K562 (cell line): ENCODE measurements around the gene VSNL1. TPM values are rescaled to one million over a fixed set of nuclear protein-coding genes. Genes with fewer than 3 reads are reported as not detected.
"Not testable (repeated sequence)": the region's sequence is repeated elsewhere in the genome, so short reads cannot be mapped to it uniquely, and the experiment has no call there.

Source experiments
- ATAC-seq: fragments of 200-7000 bp; cut with Tn5 transposase; 3 replicates; pipeline ENCODE4 v1.9.1; 2020; ENCODE audit warnings: moderate library complexity
- BruUV-seq: library from RNA; stranded (reverse); fragments of 400-500 nt; replicated peaks from 2 replicates; lab custom pipeline; 2021; lab: Mats Ljungman, UMichigan
- CTCF ChIA-PET: fragments of 300-600 bp; formaldehyde crosslinking; extraction: SDS; loops from one replicate; lab custom pipeline; 2021; ENCODE audit warnings: low intra/inter-chr PET ratio; lab: Yijun Ruan, JAX
- POLR2A ChIA-PET: fragments of 300-600, 350-650 bp; sonication (Branson Sonifier 250); formaldehyde crosslinking; extraction: SDS; loops from one replicate; lab custom pipeline; 2021; ENCODE audit warnings: antibody characterized with exemption, inconsistent platforms; lab: Yijun Ruan, JAX
- DNase-seq, 4 experiments: peaks; one replicate each; pipeline versions ENCODE4 v3.0.0 to v3.0.0-alpha.2; 2011 to 2018; ENCODE audit warnings: low spot score in 3 of 4, mixed read lengths in 3 of 4; ENCODE audit errors: extremely low read depth in 1 of 4
- FAIRE-seq: peaks from 2 replicates; lab custom pipeline; 2011; peaks lifted over from hg19 to GRCh38; lab: Jason Lieb, UNC
- H2AFZ ChIP-seq: 2 replicates; pipeline ENCODE4 v1.6.0; 2011; ENCODE audit warnings: low read depth, low read length, control low read depth, inconsistent platforms
- H3K27ac ChIP-seq: fragments of 200-600 bp; 3 replicates; pipeline ENCODE4 v1.8.0; 2011; ENCODE audit warnings: low read depth, mild to moderate bottlenecking, control low read depth, inconsistent platforms, low read length, moderate library complexity, mixed read lengths; ENCODE audit errors: extremely low read depth
- H3K27me3 ChIP-seq, 2 experiments: fragments of 300-600 bp in 1 of 2; 2 replicates in 1 of 2; 3 replicates in 1 of 2; pipeline versions ENCODE4 v1.6.0 to v1.8.0; 2011; ENCODE audit warnings: inconsistent platforms in 2 of 2, low read length in 2 of 2, mild to moderate bottlenecking in 1 of 2, mixed read lengths in 1 of 2, moderate library complexity in 1 of 2; ENCODE audit not compliant: control insufficient read depth in 2 of 2, insufficient read depth in 2 of 2
- H3K36me3 ChIP-seq: fragments of 300-600 bp; 3 replicates; pipeline ENCODE4 v1.8.0; 2011; ENCODE audit warnings: mild to moderate bottlenecking, low read length, inconsistent platforms; ENCODE audit not compliant: control insufficient read depth, insufficient read depth
- H3K4me1 ChIP-seq, 2 experiments: fragments of 200-600 bp in 1 of 2; replicated peaks in 1 of 2; 2 replicates in 1 of 2; 3 replicates in 1 of 2; pipeline versions ENCODE4 v1.5.1 to v1.8.0; 2011; ENCODE audit warnings: inconsistent platforms in 2 of 2, low read length in 2 of 2, mild to moderate bottlenecking in 1 of 2, mixed read lengths in 1 of 2, moderate library complexity in 1 of 2; ENCODE audit not compliant: control insufficient read depth in 2 of 2, insufficient read depth in 2 of 2
- H3K4me2 ChIP-seq: 2 replicates; pipeline ENCODE4 v1.6.1; 2011; ENCODE audit warnings: low read length, control low read depth, inconsistent platforms, mixed read lengths; ENCODE audit not compliant: insufficient read depth
- H3K4me3 ChIP-seq: fragments of 200-600 bp; sonication (generic), shearing (Covaris generic); 2 replicates; pipeline ENCODE4 v1.5.1; 2016; ENCODE audit warnings: control low read depth, inconsistent platforms
- H3K79me2 ChIP-seq: fragments of 200-600 bp; 3 replicates; pipeline ENCODE4 v1.8.0; 2011; ENCODE audit warnings: low read length, inconsistent platforms; ENCODE audit not compliant: control insufficient read depth, insufficient read depth
- H3K9ac ChIP-seq, 2 experiments: 2 replicates each; pipeline versions ENCODE4 v1.6.0 to v1.6.1; 2011; ENCODE audit warnings: low read depth in 2 of 2, low read length in 2 of 2, control low read depth in 1 of 2, inconsistent platforms in 1 of 2, mild to moderate bottlenecking in 1 of 2, mixed read lengths in 1 of 2; ENCODE audit not compliant: insufficient read depth in 1 of 2
- H3K9me1 ChIP-seq: one replicate; pipeline ENCODE4 v1.6.0; 2011; ENCODE audit warnings: inconsistent platforms, mild to moderate bottlenecking, low read length, moderate library complexity; ENCODE audit not compliant: control insufficient read depth, insufficient read depth
- H3K9me3 ChIP-seq: replicated peaks from 2 replicates; pipeline ENCODE4 v1.5.1; 2011; ENCODE audit warnings: low read depth, low read length, inconsistent platforms; ENCODE audit not compliant: control insufficient read depth, insufficient read depth
- H4K20me1 ChIP-seq: replicated peaks from 2 replicates; pipeline ENCODE4 v1.6.1; 2011; ENCODE audit warnings: low read length, inconsistent platforms, mixed read lengths; ENCODE audit not compliant: control insufficient read depth, insufficient read depth
- MAX ChIP-seq: sonication (generic); formaldehyde crosslinking; IDR thresholded peaks from 2 replicates; pipeline ENCODE4 v1.9.0; 2022; ENCODE audit warnings: mild to moderate bottlenecking, missing genetic modification reagents
- NFIC ChIP-seq: fragments of 450-650 bp; IDR thresholded peaks from 2 replicates; pipeline ENCODE4 v1.6.1; 2017; ENCODE audit warnings: mild to moderate bottlenecking, inconsistent platforms
- ZNF316 ChIP-seq: fragments of 450-650 bp; IDR thresholded peaks from 2 replicates; pipeline ENCODE4 v1.6.1; 2016
- WGBS: fragments of 100-300 bp; shearing (Covaris generic); methylation state at CpG from one replicate; pipeline ENCODE4 v1.1.6; 2016; ENCODE audit warnings: low coverage, mixed read lengths; ENCODE audit not compliant: insufficient coverage; ENCODE audit errors: missing lambda C conversion rate; 5-methylcytosine and 5-hydroxymethylcytosine counted together
- in situ Hi-C: fragments of 300-500 bp; cut with MboI; formaldehyde crosslinking; loops from 4 replicates; pipeline ENCODE4 v1.15.0; 2018; ENCODE audit warnings: inconsistent platforms, mixed read lengths
- intact Hi-C: fragments of 100-400 bp; cut with micrococcal nuclease; formaldehyde crosslinking; loops from 2 replicates; pipeline ENCODE4 v1.14.2; 2022
- polyA plus RNA-seq, 8 experiments: library from polyadenylated mRNA; depleted of rRNA in 4 of 8; stranded (reverse) in 5 of 8; unstranded in 3 of 8; fragments of >200 nt; fragmentation: Nextera tagmentation in 2 of 8; fragmentation: Illumina TruSeq in 1 of 8; extraction: Ambion mirVana in 2 of 8; extraction: Trizol in 1 of 8; gene quantifications; 2 replicates each; pipeline versions ENCODE4 v1.2.1 to v1.2.3, GENCODE V29; 2011 to 2014; ENCODE audit warnings: inconsistent platforms in 1 of 8, missing spikeins in 1 of 8
- total RNA-seq, 7 experiments: library from RNA; depleted of rRNA in 6 of 7; stranded (reverse); fragments of >200 nt in 6 of 7; fragmentation: Illumina TruSeq in 2 of 7; extraction: Trizol in 2 of 7; gene quantifications; 2 replicates each; pipeline versions ENCODE4 v1.2.1 to v1.2.3, GENCODE V29; 2011 to 2021; ENCODE audit warnings: low replicate concordance in 1 of 7

VSNL1 gene
- total and polyA plus RNA-seq, 9 of the 15 experiments (the other 6 are each of a cell fraction or from before 2014, with no cell fraction given): 0.20 TPM; not detected in 8

- TF ChIP-seq ZNF316: peak; percentile 30
- H3K9me3 ChIP-seq, ATAC-seq, in situ Hi-C loops, H2AFZ ChIP-seq, H3K27me3 ChIP-seq, H4K20me1 ChIP-seq, H3K9me1 ChIP-seq, intact Hi-C loops, H3K9ac ChIP-seq, DNase-seq, H3K36me3 ChIP-seq, H3K4me1 ChIP-seq, CTCF ChIA-PET, H3K27ac ChIP-seq, H3K79me2 ChIP-seq, H3K4me3 ChIP-seq, H3K4me2 ChIP-seq, FAIRE-seq, POLR2A ChIA-PET, BruUV-seq: not testable (repeated sequence)
- WGBS: 15% methylated on average over 3 of the region's 3 CpGs
Measured at GRCh38 chr2:17565726-17566125, 25.2 kb downstream of the VSNL1 start.

- H3K9ac ChIP-seq: no peak overlapping the region
- H3K9me1 ChIP-seq: no peaks in the 10 kb centered on the region
- no peaks in the 10 kb centered on the region for H4K20me1 ChIP-seq
- ChIA-PET CTCF (no interaction called here), POLR2A (interaction anchor here (0.6 kb wide), 1 partner anchor 9 kb away, joined by 3 read pairs; no protein-coding TSS in a partner anchor)
- TF ChIP-seq MAX (CRISPR knock-in tag): no peak
- peak; percentile 24; the same call in 1 of the 2 replicates for TF ChIP-seq NFIC
- no peak for FAIRE-seq
- no peaks in the 10 kb centered on the region for H3K79me2 ChIP-seq
- ATAC-seq: no peak
- H3K4me3 ChIP-seq: no peak overlapping the region
- BruUV-seq: no TSS peak
- no peaks in the 10 kb centered on the region for H3K4me1 ChIP-seq
- H3K4me2 ChIP-seq: no peak overlapping the region
- H3K36me3 ChIP-seq: no peaks in the 10 kb centered on the region
- intact Hi-C loops (loop anchor here (10.0 kb wide), 1 partner anchor 797 kb away; no protein-coding TSS in a partner anchor), in situ Hi-C loops (no loop called here)
- WGBS: 0% methylated on average over 1 of the region's 1 CpG
- 0 out of 5 replicates have a peak, but pooled peaks cover 0 to 4% of the 10 kb centered on the region in 2 experiments for H3K27me3 ChIP-seq
- no peak for DNase-seq
- H3K27ac ChIP-seq: no peak overlapping the region
- H3K9me3 ChIP-seq: no peaks in the 10 kb centered on the region
- no peak overlapping the region for H2AFZ ChIP-seq
Measured at GRCh38 chr2:17571681-17572080, 31.2 kb downstream of the VSNL1 start.
